Measurements from ENCODE around the gene LZTR1. TPM values are rescaled to one million over a fixed set of nuclear protein-coding genes. Genes with fewer than 3 reads are reported as not detected.
"Not testable (repeated sequence)": the region's sequence is repeated elsewhere in the genome, so short reads cannot be mapped to it uniquely, and the experiment has no call there.

The LZTR1 gene
- 54.3 TPM for polyA plus RNA-seq (2013, experiment 1 of 4)
- 56.9 TPM for polyA plus RNA-seq (2013, experiment 2 of 4)
- 33.7 TPM for polyA plus RNA-seq (2013, experiment 3 of 4)
- polyA plus RNA-seq (2013, experiment 4 of 4), result 37.1 TPM

- whole genome bisulfite sequencing, 2 experiments, result 0 to 1% methylated on average over 87 of the region's 87 CpGs
- H3K36me3 ChIP-seq (ENCODE audit: control insufficient read depth, insufficient read depth, low read length), result peaks cover 21% of the 10 kb centered on the region
- no peaks in the 10 kb centered on the region for H3K27me3 ChIP-seq (ENCODE audit: control insufficient read depth, insufficient read depth, low read length, poor library complexity, severe bottlenecking)
- H3K4me1 ChIP-seq (ENCODE audit: control insufficient read depth, insufficient read depth, low read length), result peaks cover 22% of the 10 kb centered on the region
- peak within 1 kb of the TSS; percentile 82 for H3K4me3 ChIP-seq (ENCODE audit: insufficient read depth, low read depth, low read length)
- H3K27ac ChIP-seq (ENCODE audit: insufficient read depth, low read depth, low read length, poor library complexity, severe bottlenecking), result peak within 1 kb of the TSS; percentile 78
- H3K9me3 ChIP-seq (ENCODE audit: control insufficient read depth, low read length), result no peaks in the 10 kb centered on the region
Measured at GRCh38 chr22:20981787-20982562, at the start of gene LZTR1. Gene LZTR1, plus strand, starts transcription at chr22:20982297. Its CDS starts 75 bp downstream, at chr22:20982372.

- Histone ChIP-seq H3K9me3 (ENCODE audit: control insufficient read depth, low read length) (no peaks in the 10 kb centered on the region), H3K27me3 (ENCODE audit: control insufficient read depth, insufficient read depth, low read length, poor library complexity, severe bottlenecking) (no peaks in the 10 kb centered on the region), H3K36me3 (ENCODE audit: control insufficient read depth, insufficient read depth, low read length) (peaks cover 33% of the 10 kb centered on the region), H3K4me3 (ENCODE audit: insufficient read depth, low read depth, low read length) (no peak overlapping the region), H3K4me1 (ENCODE audit: control insufficient read depth, insufficient read depth, low read length) (no peaks in the 10 kb centered on the region), H3K27ac (ENCODE audit: insufficient read depth, low read depth, low read length, poor library complexity, severe bottlenecking) (no peak overlapping the region)
- 93 to 96% methylated on average over 7 of the region's 7 CpGs for WGBS, 2 experiments
Measured at GRCh38 chr22:20933910-20934309, 48.2 kb upstream of the LZTR1 start.

DNA sequence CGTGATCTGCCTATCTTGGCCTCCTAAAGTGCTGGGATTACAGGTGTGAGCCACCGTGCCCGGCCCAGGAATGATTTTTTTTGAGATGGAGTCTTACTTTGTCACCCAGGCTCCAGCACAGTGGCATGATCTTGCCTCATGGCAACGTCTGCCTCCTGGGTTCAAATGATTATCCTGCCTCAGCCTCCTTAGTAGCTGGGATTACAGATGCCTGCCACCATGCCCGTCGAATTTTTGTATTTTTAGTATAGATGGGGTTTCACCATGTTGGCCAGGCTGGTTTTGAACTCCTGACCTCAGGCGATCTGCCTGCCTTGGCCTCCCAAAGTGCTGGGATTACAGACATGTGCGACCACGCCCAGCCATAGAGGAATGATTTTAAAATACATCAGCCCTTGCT is 47.0 kb upstream of the LZTR1 start:
- H3K9me3 ChIP-seq (ENCODE audit: control insufficient read depth, low read length); H3K27ac ChIP-seq (ENCODE audit: insufficient read depth, low read depth, low read length, poor library complexity, severe bottlenecking); H3K27me3 ChIP-seq (ENCODE audit: control insufficient read depth, insufficient read depth, low read length, poor library complexity, severe bottlenecking); H3K4me3 ChIP-seq (ENCODE audit: insufficient read depth, low read depth, low read length); H3K4me1 ChIP-seq (ENCODE audit: control insufficient read depth, insufficient read depth, low read length): not testable (repeated sequence)
- peaks cover 35% of the 10 kb centered on the region for H3K36me3 ChIP-seq (ENCODE audit: control insufficient read depth, insufficient read depth, low read length)
- WGBS, 2 experiments, result 89 to 94% methylated on average over 9 of the region's 9 CpGs

- not testable (repeated sequence) for H3K27me3 ChIP-seq (ENCODE audit: control insufficient read depth, insufficient read depth, low read length, poor library complexity, severe bottlenecking); H3K27ac ChIP-seq (ENCODE audit: insufficient read depth, low read depth, low read length, poor library complexity, severe bottlenecking); H3K4me3 ChIP-seq (ENCODE audit: insufficient read depth, low read depth, low read length); H3K4me1 ChIP-seq (ENCODE audit: control insufficient read depth, insufficient read depth, low read length); H3K9me3 ChIP-seq (ENCODE audit: control insufficient read depth, low read length)
- peaks cover 35% of the 10 kb centered on the region for H3K36me3 ChIP-seq (ENCODE audit: control insufficient read depth, insufficient read depth, low read length)
- 95 to 96% methylated on average over 11 of the region's 11 CpGs for WGBS, 2 experiments
Measured at GRCh38 chr22:20935780-20936539, 46.1 kb upstream of the LZTR1 start.

DNA sequence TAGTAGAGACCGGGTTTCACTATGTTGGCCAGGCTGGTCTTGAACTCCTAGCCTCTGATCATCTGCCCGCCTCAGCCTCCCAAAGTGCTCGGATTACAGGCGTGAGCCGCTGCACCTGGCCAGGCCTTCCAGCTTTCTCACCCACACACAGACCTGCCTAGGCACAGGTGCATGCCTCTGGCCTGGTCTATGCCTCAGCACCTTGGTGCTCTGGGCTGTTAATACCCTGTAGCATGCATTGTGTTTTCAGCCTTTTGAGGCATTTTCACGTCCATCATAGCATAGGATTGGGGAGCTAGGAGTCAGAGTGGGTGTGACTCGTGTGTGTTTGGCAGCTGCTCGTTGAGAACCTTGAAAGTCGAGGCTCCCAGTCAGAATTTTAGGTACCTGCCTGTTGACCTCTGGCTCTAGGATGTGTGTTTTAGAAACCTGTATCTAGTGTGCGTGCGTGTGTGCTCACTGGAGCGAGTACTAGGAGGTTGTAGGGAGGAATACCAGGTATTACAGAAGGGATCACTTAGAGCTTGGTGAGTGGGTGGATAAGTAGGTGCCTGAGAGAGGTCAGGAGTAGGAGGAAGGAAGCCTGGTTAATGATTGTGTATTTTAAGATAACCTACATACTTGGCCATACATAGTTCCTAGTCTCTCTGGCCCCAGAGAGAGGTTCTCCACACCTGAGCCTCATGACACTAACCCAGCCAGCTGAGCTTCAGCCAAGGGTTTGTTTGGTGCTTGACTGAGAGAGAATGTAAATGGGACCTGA is 44.9 kb upstream of the LZTR1 start:
- 85 to 86% methylated on average over 12 of the region's 12 CpGs for WGBS, 2 experiments
- Histone ChIP-seq H3K9me3 (ENCODE audit: control insufficient read depth, low read length) (no peaks in the 10 kb centered on the region), H3K27ac (ENCODE audit: insufficient read depth, low read depth, low read length, poor library complexity, severe bottlenecking) (no peak overlapping the region), H3K4me3 (ENCODE audit: insufficient read depth, low read depth, low read length) (no peak overlapping the region), H3K4me1 (ENCODE audit: control insufficient read depth, insufficient read depth, low read length) (no peaks in the 10 kb centered on the region), H3K27me3 (ENCODE audit: control insufficient read depth, insufficient read depth, low read length, poor library complexity, severe bottlenecking) (no peaks in the 10 kb centered on the region), H3K36me3 (ENCODE audit: control insufficient read depth, insufficient read depth, low read length) (peaks cover 35% of the 10 kb centered on the region)

GRCh38 chr22:20937794-20938671 is 44.1 kb upstream of the LZTR1 start:
- H3K4me1 ChIP-seq (ENCODE audit: control insufficient read depth, insufficient read depth, low read length), result no peaks in the 10 kb centered on the region
- H3K36me3 ChIP-seq (ENCODE audit: control insufficient read depth, insufficient read depth, low read length), result peaks cover 35% of the 10 kb centered on the region
- WGBS, 2 experiments, result 96 to 97% methylated on average over 7 to 8 of the region's 8 CpGs
- no peaks in the 10 kb centered on the region for H3K9me3 ChIP-seq (ENCODE audit: control insufficient read depth, low read length)
- H3K4me3 ChIP-seq (ENCODE audit: insufficient read depth, low read depth, low read length), result no peak overlapping the region
- H3K27ac ChIP-seq (ENCODE audit: insufficient read depth, low read depth, low read length, poor library complexity, severe bottlenecking), result no peak overlapping the region
- no peaks in the 10 kb centered on the region for H3K27me3 ChIP-seq (ENCODE audit: control insufficient read depth, insufficient read depth, low read length, poor library complexity, severe bottlenecking)

DNA sequence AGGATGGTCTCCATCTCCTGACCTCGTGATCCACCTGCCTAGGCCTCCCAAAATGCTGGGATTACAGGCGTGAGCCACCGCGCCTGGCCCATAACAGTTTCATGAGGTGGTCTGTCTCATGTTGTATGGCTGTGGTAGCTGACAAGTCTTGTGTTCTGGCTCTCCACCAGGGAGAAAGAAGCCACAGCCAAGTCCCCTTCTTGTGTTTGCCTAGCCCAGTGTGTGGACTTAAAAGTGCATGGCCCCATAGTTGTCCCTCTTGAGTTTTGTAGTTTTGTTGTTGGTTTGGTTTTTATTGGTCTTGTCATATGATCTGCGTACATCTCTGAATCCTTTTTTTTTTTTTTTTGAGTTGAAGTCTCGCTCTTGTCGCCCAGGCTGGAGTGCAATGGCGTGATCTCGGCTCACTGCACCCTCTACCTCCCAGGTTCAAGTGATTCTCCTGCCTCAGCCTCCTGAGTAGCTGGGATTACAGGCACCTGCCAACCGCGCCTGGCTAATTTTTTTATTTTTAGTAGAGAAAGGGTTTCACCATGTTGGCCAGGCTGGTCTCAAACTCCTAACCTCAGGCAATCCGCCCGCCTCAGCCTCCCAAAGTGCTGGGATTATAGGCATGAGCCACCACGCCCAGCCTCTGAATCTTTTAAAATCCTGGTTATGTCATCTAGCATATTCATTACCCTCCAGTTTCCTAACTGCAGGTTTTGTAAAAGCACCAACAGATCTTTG is 42.5 kb upstream of the LZTR1 start:
- WGBS, 2 experiments, result 91 to 95% methylated on average over 14 of the region's 14 CpGs
- H3K4me3 ChIP-seq (ENCODE audit: insufficient read depth, low read depth, low read length); H3K9me3 ChIP-seq (ENCODE audit: control insufficient read depth, low read length); H3K4me1 ChIP-seq (ENCODE audit: control insufficient read depth, insufficient read depth, low read length); H3K27me3 ChIP-seq (ENCODE audit: control insufficient read depth, insufficient read depth, low read length, poor library complexity, severe bottlenecking); H3K27ac ChIP-seq (ENCODE audit: insufficient read depth, low read depth, low read length, poor library complexity, severe bottlenecking): not testable (repeated sequence)
- H3K36me3 ChIP-seq (ENCODE audit: control insufficient read depth, insufficient read depth, low read length), result peaks cover 29% of the 10 kb centered on the region

- Histone ChIP-seq H3K4me1 (ENCODE audit: control insufficient read depth, insufficient read depth, low read length) (no peaks in the 10 kb centered on the region), H3K9me3 (ENCODE audit: control insufficient read depth, low read length) (no peaks in the 10 kb centered on the region), H3K27me3 (ENCODE audit: control insufficient read depth, insufficient read depth, low read length, poor library complexity, severe bottlenecking) (no peaks in the 10 kb centered on the region), H3K36me3 (ENCODE audit: control insufficient read depth, insufficient read depth, low read length) (peaks cover 25% of the 10 kb centered on the region), H3K27ac (ENCODE audit: insufficient read depth, low read depth, low read length, poor library complexity, severe bottlenecking) (no peak overlapping the region), H3K4me3 (ENCODE audit: insufficient read depth, low read depth, low read length) (no peak overlapping the region)
- 95% methylated on average over 3 of the region's 3 CpGs for WGBS, 2 experiments
Measured at GRCh38 chr22:20940186-20940651, 41.9 kb upstream of the LZTR1 start.

GRCh38 chr22:20940904-20941385 is 41.2 kb upstream of the LZTR1 start:
- no peaks in the 10 kb centered on the region for H3K27me3 ChIP-seq (ENCODE audit: control insufficient read depth, insufficient read depth, low read length, poor library complexity, severe bottlenecking)
- peaks cover 19% of the 10 kb centered on the region for H3K36me3 ChIP-seq (ENCODE audit: control insufficient read depth, insufficient read depth, low read length)
- no peaks in the 10 kb centered on the region for H3K4me1 ChIP-seq (ENCODE audit: control insufficient read depth, insufficient read depth, low read length)
- H3K27ac ChIP-seq (ENCODE audit: insufficient read depth, low read depth, low read length, poor library complexity, severe bottlenecking), result no peak overlapping the region
- H3K9me3 ChIP-seq (ENCODE audit: control insufficient read depth, low read length), result no peaks in the 10 kb centered on the region
- H3K4me3 ChIP-seq (ENCODE audit: insufficient read depth, low read depth, low read length), result no peak overlapping the region
- WGBS, 2 experiments, result 95 to 96% methylated on average over 4 of the region's 4 CpGs
